C4-2B (cell line): Measurements from ENCODE around the gene RAPGEF4.

ENCODE experiments used
- H3K27ac ChIP-seq: fragments of 450-650 bp; 2 replicates; pipeline ENCODE4 v1.5.1; 2017
- ZFX ChIP-seq: fragments of 450-650 bp; IDR thresholded peaks from 2 replicates; pipeline ENCODE4 v1.6.1; 2017
- TF ChIP-seq, protein P1 (sequence below): fragments of 450-650 bp; conservative IDR thresholded peaks from 2 replicates; pipeline ENCODE4 v1.5.1; 2017; ENCODE audit warnings: mild to moderate bottlenecking

The RAPGEF4 gene

DNA sequence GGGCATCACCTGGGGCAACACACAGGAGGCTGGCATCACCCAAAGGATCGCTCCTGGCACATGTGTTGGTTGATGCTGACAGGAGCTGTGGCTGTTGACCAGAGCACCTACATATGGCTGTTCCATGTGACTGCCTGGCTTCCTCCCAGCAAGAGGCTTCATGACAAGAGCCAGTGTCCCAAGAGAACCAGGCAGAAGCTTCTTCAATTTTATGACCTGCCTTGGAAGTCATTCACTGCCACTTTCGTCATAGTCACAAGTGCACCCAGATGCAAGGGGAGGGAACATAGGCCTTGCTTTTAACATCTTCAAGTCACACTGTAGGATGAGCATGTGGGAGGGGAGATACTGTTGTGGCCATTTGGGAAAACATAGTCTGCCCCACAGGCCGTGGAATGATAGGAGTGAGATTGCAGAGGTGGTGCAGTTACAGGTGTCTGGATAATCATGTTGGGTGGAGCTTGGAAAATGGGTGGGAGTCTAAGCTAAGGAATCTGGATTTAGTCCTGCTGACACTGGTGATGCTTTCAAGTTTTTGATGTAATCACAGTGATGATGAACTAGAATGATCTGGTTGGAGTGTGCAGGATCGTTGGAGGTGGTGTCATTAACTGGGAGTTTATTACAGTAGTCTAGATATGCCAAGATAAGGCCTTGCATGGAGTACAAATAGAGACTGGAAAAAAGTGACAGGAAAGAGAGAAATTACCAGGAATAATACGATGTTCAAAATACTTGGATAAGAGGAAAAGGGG lies 107.0 kb downstream of the RAPGEF4 start:
- no peak overlapping the region for H3K27ac ChIP-seq
- TF ChIP-seq ZFX: no peak
- TF ChIP-seq, protein P1, sequence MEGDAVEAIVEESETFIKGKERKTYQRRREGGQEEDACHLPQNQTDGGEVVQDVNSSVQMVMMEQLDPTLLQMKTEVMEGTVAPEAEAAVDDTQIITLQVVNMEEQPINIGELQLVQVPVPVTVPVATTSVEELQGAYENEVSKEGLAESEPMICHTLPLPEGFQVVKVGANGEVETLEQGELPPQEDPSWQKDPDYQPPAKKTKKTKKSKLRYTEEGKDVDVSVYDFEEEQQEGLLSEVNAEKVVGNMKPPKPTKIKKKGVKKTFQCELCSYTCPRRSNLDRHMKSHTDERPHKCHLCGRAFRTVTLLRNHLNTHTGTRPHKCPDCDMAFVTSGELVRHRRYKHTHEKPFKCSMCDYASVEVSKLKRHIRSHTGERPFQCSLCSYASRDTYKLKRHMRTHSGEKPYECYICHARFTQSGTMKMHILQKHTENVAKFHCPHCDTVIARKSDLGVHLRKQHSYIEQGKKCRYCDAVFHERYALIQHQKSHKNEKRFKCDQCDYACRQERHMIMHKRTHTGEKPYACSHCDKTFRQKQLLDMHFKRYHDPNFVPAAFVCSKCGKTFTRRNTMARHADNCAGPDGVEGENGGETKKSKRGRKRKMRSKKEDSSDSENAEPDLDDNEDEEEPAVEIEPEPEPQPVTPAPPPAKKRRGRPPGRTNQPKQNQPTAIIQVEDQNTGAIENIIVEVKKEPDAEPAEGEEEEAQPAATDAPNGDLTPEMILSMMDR: no peak

DNA sequence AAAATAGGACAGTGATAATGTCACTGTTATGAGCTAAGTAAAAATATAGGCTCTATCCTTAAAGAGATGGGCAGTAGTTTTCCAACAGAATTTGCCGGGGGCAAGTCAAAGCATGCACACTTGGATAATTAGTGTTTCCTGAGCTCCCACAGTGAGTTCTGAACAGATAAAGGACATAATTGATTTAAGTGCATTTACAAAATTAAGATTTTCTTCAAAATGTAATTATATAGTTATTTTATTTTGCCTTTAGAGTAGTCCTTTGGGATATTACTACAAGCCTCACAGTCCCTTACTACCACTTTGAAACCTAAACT lies 107.6 kb downstream of the RAPGEF4 start:
- H3K27ac ChIP-seq: no peak overlapping the region
- no peak for TF ChIP-seq ZFX
- TF ChIP-seq, protein P1: no peak

DNA sequence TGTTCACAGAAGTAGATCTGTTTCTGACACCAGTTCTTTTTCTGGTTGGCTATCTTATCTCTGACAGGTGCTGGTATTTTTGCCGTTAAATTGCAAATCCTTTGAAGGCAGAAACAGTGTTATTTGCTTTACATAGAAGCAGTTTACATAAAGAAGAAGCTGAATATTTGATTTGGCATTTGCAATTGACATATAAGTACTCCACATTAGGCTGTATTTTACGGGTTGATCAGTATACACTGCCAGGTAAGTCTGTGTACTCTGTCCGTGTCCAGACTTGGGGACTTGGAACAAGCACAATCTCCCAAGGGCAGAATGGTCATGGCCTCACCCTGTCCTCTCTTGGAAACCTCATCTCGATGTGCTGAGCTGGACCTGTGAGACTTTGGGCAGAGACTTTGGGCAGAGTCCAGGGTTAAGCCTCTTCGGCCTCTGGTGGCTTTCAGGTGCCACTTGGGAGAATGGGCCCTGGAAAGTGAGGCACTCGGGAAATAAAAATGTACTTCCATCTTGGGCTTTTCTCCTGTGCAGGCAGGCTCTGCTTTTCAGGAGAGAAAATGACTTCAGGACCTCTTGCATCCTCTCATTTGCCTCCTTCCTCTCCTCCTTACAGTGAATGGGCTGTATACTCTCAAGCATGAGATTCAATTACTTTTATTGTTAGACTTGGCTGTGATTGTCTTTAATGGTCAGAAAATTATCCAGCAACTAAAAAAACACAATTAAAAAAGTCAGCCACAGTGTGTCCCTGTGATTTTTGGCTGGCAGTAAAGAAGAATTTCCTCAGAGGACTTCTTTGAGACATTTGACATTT lies 108.5 kb downstream of the RAPGEF4 start:
- TF ChIP-seq ZFX: no peak
- TF ChIP-seq, protein P1: no peak
- no peak overlapping the region for H3K27ac ChIP-seq

DNA sequence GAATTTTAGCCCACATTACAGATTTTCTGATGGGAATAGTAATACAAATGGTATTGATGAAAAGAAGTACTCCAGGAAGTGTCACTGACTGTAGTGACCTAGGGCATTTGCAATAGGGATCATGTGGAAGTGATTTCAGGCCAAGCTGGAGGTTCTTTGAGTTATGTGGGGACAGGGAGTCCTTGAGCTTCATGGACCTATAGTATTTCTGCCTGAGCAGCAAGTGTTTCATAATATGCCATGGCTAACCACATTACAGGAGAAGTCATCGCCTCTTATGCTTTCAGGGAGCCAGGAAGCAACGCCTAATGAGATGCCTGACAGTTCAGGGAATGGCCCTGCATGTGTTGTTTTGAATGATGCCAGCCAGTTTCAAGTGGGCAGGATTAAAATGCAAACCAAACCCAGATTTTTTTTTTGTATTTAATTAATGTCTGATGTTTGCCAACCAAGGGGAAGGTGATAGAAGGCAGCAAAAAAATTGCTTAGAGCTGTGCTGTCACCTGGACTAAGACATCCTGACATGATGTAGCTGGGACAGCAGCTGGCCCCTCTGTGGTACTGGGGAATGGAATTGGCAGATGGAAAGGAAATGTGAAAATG lies 109.5 kb downstream of the RAPGEF4 start:
- no peak for TF ChIP-seq ZFX
- TF ChIP-seq, protein P1: no peak
- H3K27ac ChIP-seq: no peak overlapping the region

DNA sequence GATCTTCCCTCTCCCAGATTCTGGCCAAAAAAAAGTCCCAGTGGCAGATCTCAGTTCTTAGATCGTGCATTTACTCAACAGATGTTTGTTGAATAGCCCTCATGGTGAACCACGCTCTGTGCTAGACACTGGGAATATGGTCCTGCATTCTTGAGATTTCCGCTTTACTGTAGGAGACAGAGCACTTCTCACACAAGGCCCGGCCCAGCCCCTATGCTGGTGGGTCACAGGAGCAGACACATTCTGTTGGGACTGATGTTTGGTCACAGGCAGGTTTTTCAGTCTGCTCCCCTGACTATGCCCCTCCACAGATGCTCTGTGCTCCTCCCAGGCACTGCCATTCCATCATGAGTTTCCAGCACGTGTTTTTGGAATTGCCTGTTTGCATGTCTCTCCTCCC lies 110.9 kb downstream of the RAPGEF4 start:
- H3K27ac ChIP-seq: no peak overlapping the region
- no peak for TF ChIP-seq ZFX
- TF ChIP-seq, protein P1: no peak

DNA sequence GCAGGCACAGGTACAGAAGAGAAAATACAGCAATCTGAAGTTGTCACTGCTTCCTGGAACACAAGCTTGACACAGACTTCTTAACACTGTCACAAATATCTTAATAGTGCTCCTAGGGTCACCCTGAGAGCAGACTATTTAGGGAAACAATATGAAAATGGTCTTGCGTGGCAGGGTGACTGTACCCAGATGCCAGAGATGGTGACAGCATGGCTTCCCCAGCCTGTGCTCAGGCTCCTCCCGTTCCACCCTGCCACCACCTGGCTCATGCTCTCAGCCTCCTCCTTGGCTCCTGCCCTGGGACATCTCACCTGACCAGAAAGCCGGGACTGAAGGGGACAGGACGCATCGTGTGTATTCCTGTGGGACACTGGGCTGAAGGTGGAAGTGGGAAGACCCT lies 111.5 kb downstream of the RAPGEF4 start:
- TF ChIP-seq, protein P1: no peak
- no peak for TF ChIP-seq ZFX
- H3K27ac ChIP-seq: no peak overlapping the region

DNA sequence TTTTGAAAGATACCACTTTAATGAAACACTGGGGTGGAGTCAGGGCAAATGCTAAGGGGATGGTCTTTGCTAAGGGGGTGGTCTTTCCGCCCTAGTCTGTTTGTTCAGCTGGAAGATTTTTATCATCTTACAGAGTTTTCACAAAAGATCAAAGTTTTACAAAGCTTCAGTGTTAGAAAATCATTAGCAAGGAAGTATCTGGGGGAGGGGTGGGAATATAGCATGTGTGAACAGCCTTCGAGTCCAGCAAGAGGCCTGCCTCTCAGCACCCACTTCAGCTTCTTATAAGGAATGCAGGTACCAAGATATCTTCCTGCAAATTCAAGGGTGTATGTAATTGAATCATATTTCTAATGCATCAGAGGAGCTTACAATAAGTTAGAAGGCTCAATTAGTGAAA lies 112.9 kb downstream of the RAPGEF4 start:
- no peak overlapping the region for H3K27ac ChIP-seq
- TF ChIP-seq ZFX: no peak
- TF ChIP-seq, protein P1: no peak
